ENCODE results near the gene MALRD1. TPM values are rescaled to one million over a fixed set of nuclear protein-coding genes. Genes with fewer than 3 reads are reported as not detected.
"Not testable (repeated sequence)": the region's sequence is repeated elsewhere in the genome, so short reads cannot be mapped to it uniquely, and the experiment has no call there.

MALRD1 gene
- total and polyA plus RNA-seq, 2 experiments from 2014 or later, result 0.49 to 0.57 TPM

- no peak overlapping the region for H3K4me3 ChIP-seq
Observed at GRCh38 chr10:19764111-19764510, 715.5 kb downstream of the MALRD1 start.

DNA sequence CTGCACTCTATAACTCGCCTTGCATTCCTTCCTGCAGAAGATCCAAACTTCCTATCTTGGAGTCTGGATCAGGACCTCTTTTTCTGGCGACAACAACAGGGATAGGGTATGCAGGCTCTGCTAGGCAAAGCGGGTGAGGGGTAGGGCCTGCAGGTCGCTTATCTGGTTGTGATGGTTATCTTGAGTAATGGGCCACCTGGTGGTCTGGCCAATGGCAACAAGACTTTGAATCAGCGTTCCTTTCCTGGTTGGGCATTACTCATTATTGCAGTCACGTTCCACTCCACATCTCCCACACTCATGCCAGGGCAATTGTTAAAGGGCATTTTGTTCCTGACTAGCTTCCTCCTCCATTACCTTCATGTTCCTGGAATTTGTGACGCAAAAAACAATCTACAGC lies 719.3 kb downstream of the MALRD1 start:
- Histone ChIP-seq H3K9me3 (ENCODE audit: low read depth) (no peaks in the 10 kb centered on the region), H3K27ac (no peak overlapping the region), H3K4me3 (no peak overlapping the region), H3K36me3 (no peaks in the 10 kb centered on the region), H3K27me3 (no peaks in the 10 kb centered on the region), H3K4me1 (ENCODE audit: low read depth) (peaks cover 4% of the 10 kb centered on the region)
- TF ChIP-seq, protein P1, sequence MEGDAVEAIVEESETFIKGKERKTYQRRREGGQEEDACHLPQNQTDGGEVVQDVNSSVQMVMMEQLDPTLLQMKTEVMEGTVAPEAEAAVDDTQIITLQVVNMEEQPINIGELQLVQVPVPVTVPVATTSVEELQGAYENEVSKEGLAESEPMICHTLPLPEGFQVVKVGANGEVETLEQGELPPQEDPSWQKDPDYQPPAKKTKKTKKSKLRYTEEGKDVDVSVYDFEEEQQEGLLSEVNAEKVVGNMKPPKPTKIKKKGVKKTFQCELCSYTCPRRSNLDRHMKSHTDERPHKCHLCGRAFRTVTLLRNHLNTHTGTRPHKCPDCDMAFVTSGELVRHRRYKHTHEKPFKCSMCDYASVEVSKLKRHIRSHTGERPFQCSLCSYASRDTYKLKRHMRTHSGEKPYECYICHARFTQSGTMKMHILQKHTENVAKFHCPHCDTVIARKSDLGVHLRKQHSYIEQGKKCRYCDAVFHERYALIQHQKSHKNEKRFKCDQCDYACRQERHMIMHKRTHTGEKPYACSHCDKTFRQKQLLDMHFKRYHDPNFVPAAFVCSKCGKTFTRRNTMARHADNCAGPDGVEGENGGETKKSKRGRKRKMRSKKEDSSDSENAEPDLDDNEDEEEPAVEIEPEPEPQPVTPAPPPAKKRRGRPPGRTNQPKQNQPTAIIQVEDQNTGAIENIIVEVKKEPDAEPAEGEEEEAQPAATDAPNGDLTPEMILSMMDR (IDR thresholded peaks at IDR 0.05; ENCODE audit: low read depth, low read length), result no peak
- no peak for DNase-seq (ENCODE audit: low read depth in 1 of 2, low spot score in 1 of 2)

More at GRCh38 chr10:19764111-19764510, 715.5 kb downstream of the MALRD1 start:
- no peaks in the 10 kb centered on the region for H3K9me3 ChIP-seq (ENCODE audit: low read depth)
- TF ChIP-seq, protein P1 (IDR thresholded peaks at IDR 0.05; ENCODE audit: low read depth, low read length), result no peak
- H3K27ac ChIP-seq, result no peak overlapping the region
- peaks cover 4% of the 10 kb centered on the region for H3K4me1 ChIP-seq (ENCODE audit: low read depth)
- no peaks in the 10 kb centered on the region for H3K27me3 ChIP-seq
- no peak for DNase-seq (ENCODE audit: low read depth in 1 of 2, low spot score in 1 of 2)
- no peaks in the 10 kb centered on the region for H3K36me3 ChIP-seq

DNA sequence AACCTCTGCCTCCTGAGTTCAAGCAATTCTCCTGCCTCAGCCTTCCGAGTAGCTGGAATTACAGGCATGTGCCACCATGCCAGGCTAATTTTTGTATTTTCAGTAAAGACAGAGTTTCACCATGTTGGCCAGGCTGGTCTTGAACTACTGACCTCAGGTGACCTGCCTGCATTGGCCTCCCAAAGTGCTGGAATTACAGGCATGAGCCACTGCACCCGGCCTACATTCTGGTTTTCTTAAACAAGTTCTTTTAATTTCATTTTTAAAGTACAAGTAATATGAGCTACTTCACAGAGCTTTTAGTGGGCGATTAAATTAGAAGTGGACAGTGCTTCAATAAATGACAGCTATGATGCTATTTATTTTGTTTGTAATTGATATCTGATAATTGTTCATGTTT lies 721.2 kb downstream of the MALRD1 start:
- not testable (repeated sequence) for H3K4me3 ChIP-seq; H3K27ac ChIP-seq; H3K36me3 ChIP-seq; DNase-seq (ENCODE audit: low read depth in 1 of 2, low spot score in 1 of 2); H3K4me1 ChIP-seq (ENCODE audit: low read depth); H3K27me3 ChIP-seq; H3K9me3 ChIP-seq (ENCODE audit: low read depth)

DNA sequence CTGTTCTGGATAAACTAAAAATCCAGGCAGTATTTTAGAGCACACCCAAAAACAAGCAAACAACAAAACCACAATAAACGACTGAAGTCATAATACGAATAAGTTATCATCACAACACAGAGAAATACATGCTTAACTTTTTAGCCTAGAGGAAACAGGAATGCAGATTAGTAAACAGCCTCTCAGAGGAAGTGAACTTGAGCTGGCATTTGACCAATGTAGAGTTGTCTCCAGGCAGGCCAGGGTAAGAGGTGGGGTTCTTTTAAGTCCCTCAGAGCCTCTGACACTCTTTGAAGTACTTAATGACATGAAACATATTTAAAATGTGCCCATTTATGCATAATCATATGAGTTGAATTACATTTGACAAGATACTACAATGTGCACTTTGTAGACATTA lies 724.4 kb downstream of the MALRD1 start:
- no peaks in the 10 kb centered on the region for H3K9me3 ChIP-seq (ENCODE audit: low read depth)
- H3K27me3 ChIP-seq, result no peaks in the 10 kb centered on the region
- TF ChIP-seq, protein P1 (IDR thresholded peaks at IDR 0.05; ENCODE audit: low read depth, low read length), result no peak
- no peaks in the 10 kb centered on the region for H3K36me3 ChIP-seq
- no peak overlapping the region for H3K27ac ChIP-seq
- no peak overlapping the region for H3K4me3 ChIP-seq
- H3K4me1 ChIP-seq (ENCODE audit: low read depth), result no peaks in the 10 kb centered on the region
- DNase-seq (ENCODE audit: low read depth in 1 of 2, low spot score in 1 of 2), result no peak

DNA sequence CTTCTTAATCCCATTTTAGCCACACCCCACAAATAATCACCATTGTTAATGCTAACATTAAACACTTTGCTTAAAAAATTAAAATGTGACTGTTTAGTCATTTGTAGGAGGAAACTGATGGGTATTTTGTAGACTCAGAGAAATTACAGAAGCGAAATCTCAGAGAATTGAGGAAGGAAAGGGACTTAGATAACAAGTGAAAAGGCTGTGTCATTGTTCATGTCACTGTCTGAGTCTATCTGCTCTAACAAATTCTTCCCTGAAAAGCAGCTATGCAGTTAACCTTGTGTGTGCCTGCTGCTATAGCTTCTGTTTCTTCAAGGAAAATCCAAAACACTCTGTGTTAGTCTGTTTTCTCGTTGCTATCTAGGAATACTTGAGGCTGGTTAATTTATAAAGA lies 726.7 kb downstream of the MALRD1 start:
- Histone ChIP-seq H3K27ac (no peak overlapping the region), H3K4me3 (no peak overlapping the region), H3K9me3 (ENCODE audit: low read depth) (no peaks in the 10 kb centered on the region), H3K4me1 (ENCODE audit: low read depth) (no peaks in the 10 kb centered on the region), H3K36me3 (no peaks in the 10 kb centered on the region), H3K27me3 (no peaks in the 10 kb centered on the region)
- TF ChIP-seq, protein P1 (IDR thresholded peaks at IDR 0.05; ENCODE audit: low read depth, low read length), result no peak
- DNase-seq (ENCODE audit: low read depth in 1 of 2, low spot score in 1 of 2), result no peak

DNA sequence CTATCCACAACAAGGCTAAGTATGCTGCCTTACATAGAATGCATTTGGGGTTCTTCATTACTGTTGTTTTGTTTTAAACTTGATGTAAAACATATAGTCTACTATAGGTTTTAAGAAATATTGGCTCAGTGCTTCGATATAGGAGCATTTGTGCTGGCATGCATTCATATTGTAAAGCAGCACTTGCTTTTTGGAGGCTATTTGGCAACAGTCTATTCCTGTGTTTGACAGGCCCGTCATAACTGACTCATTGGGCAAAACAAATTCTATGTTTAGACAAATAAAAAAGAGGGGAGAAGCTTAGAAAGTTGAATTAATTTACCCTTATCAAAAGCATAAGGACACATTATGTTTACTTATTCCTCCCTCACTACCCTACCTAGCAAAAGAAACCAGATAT lies 729.2 kb downstream of the MALRD1 start:
- Histone ChIP-seq H3K4me1 (ENCODE audit: low read depth) (no peaks in the 10 kb centered on the region), H3K27me3 (no peaks in the 10 kb centered on the region), H3K36me3 (no peaks in the 10 kb centered on the region), H3K9me3 (ENCODE audit: low read depth) (no peaks in the 10 kb centered on the region), H3K4me3 (no peak overlapping the region), H3K27ac (no peak overlapping the region)
- DNase-seq (ENCODE audit: low read depth in 1 of 2, low spot score in 1 of 2), result no peak
- TF ChIP-seq, protein P1 (IDR thresholded peaks at IDR 0.05; ENCODE audit: low read depth, low read length), result no peak
